GM21528 (cell line): ENCODE results near the gene ERC2.

Experiments
- ATAC-seq: cut with Tn5 transposase; IDR thresholded peaks from one replicate; pipeline ENCODE4 v1.9.1; 2021; ENCODE audit warnings: mild to moderate bottlenecking, moderate library complexity; ENCODE audit not compliant: unreplicated experiment, low FRiP score

The ERC2 gene

GRCh38 chr3:55597641-55598040 lies 870.6 kb downstream of the ERC2 start:
- no peak for ATAC-seq

DNA sequence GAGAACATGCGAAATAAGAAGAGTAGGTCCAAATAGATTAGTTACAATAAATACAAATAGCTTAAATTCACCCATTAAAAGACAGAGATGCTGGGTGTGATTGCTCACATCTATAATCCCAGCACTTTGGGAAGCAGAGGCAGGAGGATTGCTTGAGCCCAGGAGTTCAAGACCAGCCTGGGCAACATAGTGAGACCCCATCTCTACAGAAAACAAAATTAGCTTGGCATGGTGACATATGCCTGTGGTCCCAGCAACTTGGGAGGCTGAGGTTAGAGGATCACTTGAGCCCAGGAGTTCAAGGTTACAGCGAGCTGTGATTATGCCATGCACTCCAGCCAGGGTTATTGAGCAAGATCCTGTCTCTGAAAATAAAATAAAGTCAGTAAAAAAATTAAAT lies 872.1 kb downstream of the ERC2 start:
- no peak for ATAC-seq

DNA sequence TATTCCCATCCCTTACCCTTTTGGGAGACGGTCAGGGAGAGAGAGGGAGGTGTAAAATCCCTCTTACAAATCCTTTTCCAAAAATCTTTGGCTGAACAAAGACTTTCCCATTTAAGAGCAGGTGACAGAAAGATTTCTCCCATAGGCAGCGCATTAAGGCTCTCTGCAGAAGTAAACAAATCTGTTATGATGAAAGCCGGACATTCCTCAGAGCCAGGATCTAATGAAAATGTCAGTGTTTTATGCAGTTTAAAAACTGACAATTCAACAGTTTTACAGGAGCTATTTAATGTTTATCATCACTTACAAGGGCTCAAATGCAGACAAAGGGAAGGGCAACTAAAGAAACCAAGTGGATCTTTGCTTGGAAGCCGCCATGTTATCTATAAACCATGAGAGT lies 872.8 kb downstream of the ERC2 start:
- no peak for ATAC-seq

GRCh38 chr3:55592572-55592971 lies 875.7 kb downstream of the ERC2 start:
- ATAC-seq = no peak

- no peak for ATAC-seq
Measured at GRCh38 chr3:55591888-55592287, 876.4 kb downstream of the ERC2 start.

DNA sequence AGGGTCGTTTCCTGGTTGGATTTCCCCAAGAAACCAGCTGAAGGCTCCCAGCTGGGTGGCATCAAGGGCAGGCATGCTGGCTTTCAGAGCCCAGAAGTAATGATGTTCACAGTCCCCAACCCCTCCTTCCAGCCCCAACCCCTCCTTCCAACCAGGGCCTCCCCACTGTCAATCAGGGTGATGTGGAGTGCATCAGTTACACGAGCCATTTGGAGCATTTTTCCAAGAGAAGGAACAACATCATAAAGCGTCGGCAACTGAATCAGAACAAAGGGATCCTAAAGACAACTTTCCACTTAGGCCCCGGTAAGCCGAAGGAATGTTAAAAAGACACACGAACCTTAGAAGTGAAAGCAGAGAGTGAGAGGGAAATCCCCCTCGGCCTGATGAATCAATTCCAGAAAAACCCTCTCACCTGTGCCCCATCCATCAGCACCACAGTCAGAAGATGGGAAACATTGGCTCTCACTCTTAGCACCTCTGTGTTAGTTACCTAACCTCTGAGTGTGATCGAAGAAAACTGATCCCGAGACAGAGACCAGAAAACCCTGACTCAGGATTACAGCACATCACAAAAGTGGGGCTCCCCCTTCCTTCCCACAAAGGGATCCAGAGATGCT lies 880.0 kb downstream of the ERC2 start:
- no peak for ATAC-seq

- no peak for ATAC-seq
Measured at GRCh38 chr3:55585856-55586255, 882.4 kb downstream of the ERC2 start.

DNA sequence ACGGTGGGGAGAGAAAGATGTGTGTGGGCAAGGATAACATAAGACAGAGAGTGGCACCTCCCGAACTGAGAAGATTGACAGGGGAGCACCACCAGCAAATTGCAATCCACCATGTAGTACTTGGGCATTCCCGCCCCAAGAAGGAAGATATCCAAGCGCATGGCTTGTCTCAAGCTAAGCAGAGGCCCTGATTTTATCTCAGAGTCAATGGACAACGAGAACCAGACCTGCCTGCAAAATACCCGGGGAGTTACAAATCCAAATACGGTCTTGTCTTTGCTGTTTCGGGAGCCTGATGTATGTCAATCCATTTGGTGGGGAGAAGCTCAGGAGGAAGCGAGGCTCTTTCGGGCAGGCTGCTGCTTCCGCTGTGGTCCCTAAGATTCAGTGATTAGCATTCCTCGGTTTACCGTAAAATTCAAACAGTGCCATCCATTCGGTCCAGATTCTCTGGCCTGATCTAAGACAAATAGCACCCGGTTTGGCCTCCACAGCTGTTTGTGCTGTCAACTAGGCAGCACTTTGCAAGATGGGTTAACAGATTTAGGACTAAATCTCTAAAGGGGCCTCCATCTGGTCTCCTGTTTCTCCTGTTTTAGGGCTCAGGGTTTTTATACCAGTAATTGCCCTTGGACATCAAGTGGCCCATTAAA lies 883.4 kb downstream of the ERC2 start:
- ATAC-seq = no peak

DNA sequence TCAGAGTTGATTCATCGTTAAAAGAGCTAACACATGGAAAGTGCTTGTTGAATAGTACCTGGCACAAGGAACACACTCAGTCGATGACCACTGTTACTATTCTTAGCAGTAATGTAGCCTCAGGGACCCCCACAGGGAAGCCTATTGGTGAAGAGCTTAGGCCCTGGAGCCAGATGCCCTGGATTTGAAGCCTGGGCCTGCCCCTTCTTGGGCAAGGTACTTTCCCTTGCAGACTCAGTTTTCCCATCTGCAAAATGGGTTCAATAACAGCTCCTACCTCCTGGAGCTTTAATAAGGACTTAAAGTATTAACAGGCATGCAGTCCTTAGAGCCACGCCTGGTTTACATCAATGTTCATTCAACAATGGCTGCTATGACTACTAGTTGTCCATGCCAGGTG lies 884.2 kb downstream of the ERC2 start:
- no peak for ATAC-seq

DNA sequence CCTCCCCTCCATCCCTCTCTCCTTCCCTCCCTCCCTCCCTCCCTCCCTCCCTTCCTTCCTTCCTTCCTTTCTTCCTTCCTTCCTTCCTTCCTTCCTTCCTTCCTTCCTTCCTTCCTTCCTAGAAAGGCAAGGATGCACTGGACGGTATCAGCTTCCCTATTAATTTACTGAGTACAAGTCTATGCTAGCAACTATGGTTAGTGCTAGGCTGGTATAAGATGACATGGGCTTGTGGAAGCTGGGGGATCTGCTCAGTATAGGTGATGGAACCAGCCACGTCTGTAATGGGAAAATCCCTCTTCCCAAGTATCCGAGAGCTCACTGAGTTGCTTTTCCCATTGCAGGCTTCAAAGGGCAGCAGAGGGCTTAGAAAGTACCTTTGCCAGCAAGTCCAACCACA lies 884.8 kb downstream of the ERC2 start:
- ATAC-seq = no peak

DNA sequence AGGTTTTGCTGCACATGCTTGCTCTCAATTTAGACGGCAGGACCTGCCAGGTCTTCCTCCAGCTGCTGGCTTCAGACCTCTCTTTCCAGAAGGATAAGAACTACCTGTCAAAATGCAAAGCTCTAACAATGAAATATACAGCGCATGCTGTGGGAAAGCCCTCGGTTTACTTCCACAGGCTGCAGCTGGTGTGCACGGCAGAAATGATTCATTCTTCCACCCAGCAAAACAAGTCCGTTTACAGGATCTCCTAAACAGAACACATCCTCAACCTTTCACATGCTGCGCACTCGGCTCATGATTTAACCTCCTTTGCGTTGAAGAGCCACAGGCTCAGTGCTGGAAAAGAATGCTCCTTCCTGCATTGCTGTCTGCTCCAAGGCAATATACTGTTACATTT lies 888.8 kb downstream of the ERC2 start:
- no peak for ATAC-seq

GRCh38 chr3:55576621-55577388 lies 891.5 kb downstream of the ERC2 start:
- ATAC-seq = no peak

DNA sequence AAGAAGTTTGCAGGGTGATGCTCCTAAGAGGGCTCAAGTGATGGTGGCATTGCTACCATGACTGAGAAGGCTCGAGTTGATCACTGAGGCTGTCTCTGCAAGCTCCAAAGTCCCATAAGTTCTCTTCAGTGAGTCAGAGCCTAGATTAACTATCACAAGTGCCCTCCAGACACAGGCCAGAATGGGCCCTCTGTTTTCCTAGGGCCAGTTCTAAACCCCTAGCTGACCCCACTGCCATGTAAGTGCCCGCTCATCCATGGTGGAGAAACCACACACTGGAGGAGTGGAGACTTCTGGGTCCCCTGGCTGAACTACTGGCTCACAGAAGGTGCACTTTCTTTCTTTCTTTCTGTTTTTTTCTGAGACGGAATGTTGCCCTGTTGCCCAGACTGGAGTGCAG lies 893.6 kb downstream of the ERC2 start:
- no peak for ATAC-seq

DNA sequence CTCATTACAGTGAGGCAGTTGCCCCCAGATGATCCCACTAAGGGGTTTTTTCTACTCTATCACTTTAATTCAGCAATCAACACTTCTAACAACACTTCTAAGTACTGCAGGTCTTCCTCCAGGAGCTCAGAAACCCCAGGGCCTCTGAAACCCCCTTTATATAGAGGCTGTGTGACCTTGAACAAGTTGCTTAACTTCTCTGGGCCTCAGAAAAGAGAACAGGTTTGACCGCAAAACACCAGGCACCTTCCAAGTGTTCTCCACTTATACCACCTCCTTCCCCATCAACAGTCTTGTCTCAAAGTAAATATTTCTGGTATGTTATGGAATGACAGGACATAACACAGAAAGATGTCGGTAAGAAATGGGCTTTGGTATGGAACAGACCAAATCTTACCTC lies 895.5 kb downstream of the ERC2 start:
- no peak for ATAC-seq

GRCh38 chr3:55571913-55572312 lies 896.4 kb downstream of the ERC2 start:
- no peak for ATAC-seq

GRCh38 chr3:55571216-55571813 lies 897.0 kb downstream of the ERC2 start:
- no peak for ATAC-seq

- no peak for ATAC-seq
Measured at GRCh38 chr3:55570271-55570711, 898.0 kb downstream of the ERC2 start.

- no peak for ATAC-seq
Measured at GRCh38 chr3:55569033-55569599, 899.2 kb downstream of the ERC2 start.

GRCh38 chr3:55567615-55568014 lies 900.7 kb downstream of the ERC2 start:
- no peak for ATAC-seq

DNA sequence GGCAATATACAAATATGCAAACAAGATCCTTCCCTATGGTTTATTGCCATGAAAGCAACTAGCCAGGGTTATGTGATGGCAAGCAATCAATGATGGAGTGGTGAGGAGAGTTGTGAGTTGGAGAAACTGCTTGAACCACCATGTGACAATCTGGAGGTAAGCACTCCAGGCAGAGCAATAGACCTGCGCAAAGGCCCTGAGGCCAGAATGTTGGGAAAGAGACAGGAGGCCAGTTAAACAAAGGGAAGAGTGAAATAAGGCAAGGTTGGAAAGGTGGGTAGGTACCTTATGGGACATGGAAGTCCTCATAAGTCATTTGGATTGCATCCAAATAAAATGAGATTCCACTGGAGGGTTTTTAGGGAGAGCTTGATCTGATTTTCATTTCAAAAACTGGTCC lies 901.1 kb downstream of the ERC2 start:
- no peak for ATAC-seq

- ATAC-seq = no peak
Measured at GRCh38 chr3:55565521-55565920, 902.7 kb downstream of the ERC2 start.
